SU-DHL-6 (cell line): ENCODE measurements around the gene THBS3.
"Not testable (repeated sequence)": the region's sequence is repeated elsewhere in the genome, so short reads cannot be mapped to it uniquely, and the experiment has no call there.

Source experiments
- CTCF ChIP-seq: fragments of 200-600 bp; sonication (generic); IDR thresholded peaks from one replicate; pipeline ENCODE4 v1.5.1; 2017; ENCODE audit warnings: antibody characterized with exemption, mild to moderate bottlenecking, low read length, moderate library complexity; ENCODE audit not compliant: insufficient read depth, poor library complexity, severe bottlenecking
- EZH2phosphoT487 ChIP-seq: fragments of 200-600 bp; sonication (generic), shearing (Covaris generic); conservative IDR thresholded peaks from 2 replicates; pipeline ENCODE4 v1.6.1; 2018; ENCODE audit warnings: mild to moderate bottlenecking, antibody characterized with exemption, low read length, moderate library complexity, mixed read lengths

- not testable (repeated sequence) for TF ChIP-seq CTCF, EZH2phosphoT487
Observed at GRCh38 chr1:155232001-155232978, 24.6 kb upstream of the THBS3 start.
